DND-41 (cell line): ENCODE results near the gene HS3ST3B1.

Experiments used
- CTCF ChIP-seq: IDR thresholded peaks from 2 replicates; pipeline ENCODE4 v1.5.1; 2012; ENCODE audit warnings: borderline replicate concordance, low read length, moderate library complexity, mild to moderate bottlenecking; ENCODE audit not compliant: poor library complexity, severe bottlenecking; ENCODE audit errors: extremely low read depth
- EZH2 ChIP-seq: IDR thresholded peaks from 3 replicates; pipeline ENCODE4 v1.6.1; 2012; ENCODE audit warnings: borderline replicate concordance, low read depth, mild to moderate bottlenecking, moderate library complexity, low read length, inconsistent platforms; ENCODE audit not compliant: severe bottlenecking

GRCh38 chr17:14312522-14312921, 11.6 kb downstream of the HS3ST3B1 start:
- TF ChIP-seq CTCF (no peak), EZH2 (no peak)
